Measurements from ENCODE around the gene RBM15. TPM values are rescaled to one million over a fixed set of nuclear protein-coding genes. Genes with fewer than 3 reads are reported as not detected.

RBM15 gene
- total RNA-seq, 2 donors from 2014 or later = 16.5 to 17.0 TPM

DNA sequence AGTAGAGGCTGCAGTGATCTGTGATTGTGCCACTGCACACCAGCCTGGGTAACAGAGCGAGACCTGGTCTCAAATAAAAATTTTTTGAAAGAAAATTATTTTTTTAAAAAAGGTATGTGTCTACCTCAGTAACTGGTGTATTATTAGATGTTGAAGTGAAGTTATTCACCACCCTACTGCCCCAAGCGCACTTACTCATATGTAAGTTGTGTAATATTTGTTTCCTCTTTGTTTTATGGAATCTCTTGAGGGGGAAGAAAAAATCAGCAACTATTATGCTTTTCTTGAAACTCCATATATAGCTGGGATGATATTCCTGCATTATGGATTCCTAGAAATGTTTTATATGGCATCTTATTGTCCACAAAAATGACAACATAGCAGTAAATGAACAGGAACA lies 21.3 kb downstream of the RBM15 start:
- Histone ChIP-seq H3K36me3 (no peaks in the 10 kb centered on the region), H3K4me1 (no peaks in the 10 kb centered on the region), H3K27me3 (no peaks in the 10 kb centered on the region)

DNA sequence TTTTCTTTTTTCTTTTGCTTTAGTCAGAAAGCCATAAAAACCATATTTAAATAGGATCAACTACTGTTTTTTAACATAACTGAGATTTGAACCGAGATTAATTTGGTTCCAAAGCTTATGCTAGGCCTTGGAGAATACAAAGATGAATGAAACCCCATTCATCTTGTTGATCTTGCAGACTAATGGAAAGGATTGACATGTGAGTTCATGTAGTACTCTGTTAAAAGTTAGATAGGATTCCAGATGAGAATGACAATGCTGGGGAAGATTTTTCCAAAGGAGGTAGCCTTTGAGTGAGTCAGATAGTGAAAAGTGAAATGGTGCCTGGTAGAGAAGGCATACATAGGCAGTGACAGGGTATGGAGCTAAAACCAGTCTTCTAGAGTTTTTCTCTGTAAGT lies 22.7 kb downstream of the RBM15 start:
- H3K4me1 ChIP-seq = no peaks in the 10 kb centered on the region
- H3K27ac ChIP-seq = no peak overlapping the region
- H3K27me3 ChIP-seq = no peaks in the 10 kb centered on the region
- no peaks in the 10 kb centered on the region for H3K9me3 ChIP-seq
- H3K4me3 ChIP-seq = no peak overlapping the region
- TF ChIP-seq, protein P1, sequence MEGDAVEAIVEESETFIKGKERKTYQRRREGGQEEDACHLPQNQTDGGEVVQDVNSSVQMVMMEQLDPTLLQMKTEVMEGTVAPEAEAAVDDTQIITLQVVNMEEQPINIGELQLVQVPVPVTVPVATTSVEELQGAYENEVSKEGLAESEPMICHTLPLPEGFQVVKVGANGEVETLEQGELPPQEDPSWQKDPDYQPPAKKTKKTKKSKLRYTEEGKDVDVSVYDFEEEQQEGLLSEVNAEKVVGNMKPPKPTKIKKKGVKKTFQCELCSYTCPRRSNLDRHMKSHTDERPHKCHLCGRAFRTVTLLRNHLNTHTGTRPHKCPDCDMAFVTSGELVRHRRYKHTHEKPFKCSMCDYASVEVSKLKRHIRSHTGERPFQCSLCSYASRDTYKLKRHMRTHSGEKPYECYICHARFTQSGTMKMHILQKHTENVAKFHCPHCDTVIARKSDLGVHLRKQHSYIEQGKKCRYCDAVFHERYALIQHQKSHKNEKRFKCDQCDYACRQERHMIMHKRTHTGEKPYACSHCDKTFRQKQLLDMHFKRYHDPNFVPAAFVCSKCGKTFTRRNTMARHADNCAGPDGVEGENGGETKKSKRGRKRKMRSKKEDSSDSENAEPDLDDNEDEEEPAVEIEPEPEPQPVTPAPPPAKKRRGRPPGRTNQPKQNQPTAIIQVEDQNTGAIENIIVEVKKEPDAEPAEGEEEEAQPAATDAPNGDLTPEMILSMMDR (IDR thresholded peaks at IDR 0.05) = no peak
- no peak for DNase-seq (ENCODE audit: low spot score)
- H3K36me3 ChIP-seq = no peaks in the 10 kb centered on the region

More for the DNA sequence above, 21.3 kb downstream of the RBM15 start:
- Histone ChIP-seq H3K9me3 (no peaks in the 10 kb centered on the region), H3K27ac (no peak overlapping the region), H3K4me3 (no peak overlapping the region)
- TF ChIP-seq, protein P1 (IDR thresholded peaks at IDR 0.05) = no peak
- DNase-seq (ENCODE audit: low spot score) = no peak

- no peaks in the 10 kb centered on the region for H3K27me3 ChIP-seq
- no peaks in the 10 kb centered on the region for H3K9me3 ChIP-seq
- no peak for DNase-seq (ENCODE audit: low spot score)
- H3K4me3 ChIP-seq = no peak overlapping the region
- H3K36me3 ChIP-seq = no peaks in the 10 kb centered on the region
- no peak overlapping the region for H3K27ac ChIP-seq
- TF ChIP-seq, protein P1 (IDR thresholded peaks at IDR 0.05) = no peak
- H3K4me1 ChIP-seq = no peaks in the 10 kb centered on the region
Observed at GRCh38 chr1:110364221-110364620, 25.0 kb downstream of the RBM15 start.

DNA sequence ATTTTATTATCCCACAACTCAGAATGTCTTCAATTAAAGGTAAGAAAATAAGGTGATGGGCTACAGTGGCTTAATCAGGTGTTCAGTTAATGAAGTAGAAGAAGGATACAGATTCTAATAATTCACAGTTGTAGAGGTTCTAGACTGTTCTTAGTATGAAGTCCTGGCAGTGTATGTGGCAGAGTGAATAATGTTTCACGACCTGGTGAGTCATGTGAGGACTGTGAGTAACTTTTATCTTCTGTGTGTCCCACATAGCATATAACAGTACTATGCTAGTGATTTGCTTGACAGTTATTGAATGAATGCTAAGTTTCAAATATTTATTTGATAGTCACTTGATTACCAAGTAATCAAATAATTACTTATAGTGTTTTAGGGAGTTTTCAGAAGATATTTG lies 31.6 kb downstream of the RBM15 start:
- peaks cover 18% of the 10 kb centered on the region for H3K36me3 ChIP-seq
- DNase-seq (ENCODE audit: low spot score) = no peak
- H3K9me3 ChIP-seq = no peaks in the 10 kb centered on the region
- H3K27ac ChIP-seq = no peak overlapping the region
- no peaks in the 10 kb centered on the region for H3K27me3 ChIP-seq
- no peak overlapping the region for H3K4me3 ChIP-seq
- no peaks in the 10 kb centered on the region for H3K4me1 ChIP-seq
- TF ChIP-seq, protein P1 (IDR thresholded peaks at IDR 0.05) = no peak

DNA sequence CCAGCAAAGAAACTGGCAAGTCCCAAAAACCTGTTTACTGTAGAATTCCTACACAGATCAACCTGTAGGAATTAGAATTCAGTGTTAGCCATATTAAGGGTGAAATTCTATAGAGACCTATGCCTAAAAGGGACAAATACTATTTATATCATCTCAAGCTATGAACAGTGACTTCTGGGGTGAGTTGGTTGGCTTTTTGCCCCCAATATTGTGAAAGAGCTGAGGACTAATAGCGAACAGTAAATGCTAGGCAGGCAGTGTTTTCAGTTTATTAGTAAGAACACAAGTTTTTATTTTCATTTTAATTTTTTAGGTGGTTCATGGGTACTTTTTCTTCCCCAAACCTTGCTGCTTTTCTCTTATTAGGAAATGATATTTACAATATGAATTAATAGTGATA lies 36.3 kb downstream of the RBM15 start:
- DNase-seq (ENCODE audit: low spot score) = no peak
- H3K4me1 ChIP-seq = no peaks in the 10 kb centered on the region
- TF ChIP-seq, protein P1 (IDR thresholded peaks at IDR 0.05) = no peak
- no peak overlapping the region for H3K4me3 ChIP-seq
- no peaks in the 10 kb centered on the region for H3K27me3 ChIP-seq
- no peak overlapping the region for H3K27ac ChIP-seq
- peaks cover 53% of the 10 kb centered on the region for H3K36me3 ChIP-seq
- no peaks in the 10 kb centered on the region for H3K9me3 ChIP-seq

DNA sequence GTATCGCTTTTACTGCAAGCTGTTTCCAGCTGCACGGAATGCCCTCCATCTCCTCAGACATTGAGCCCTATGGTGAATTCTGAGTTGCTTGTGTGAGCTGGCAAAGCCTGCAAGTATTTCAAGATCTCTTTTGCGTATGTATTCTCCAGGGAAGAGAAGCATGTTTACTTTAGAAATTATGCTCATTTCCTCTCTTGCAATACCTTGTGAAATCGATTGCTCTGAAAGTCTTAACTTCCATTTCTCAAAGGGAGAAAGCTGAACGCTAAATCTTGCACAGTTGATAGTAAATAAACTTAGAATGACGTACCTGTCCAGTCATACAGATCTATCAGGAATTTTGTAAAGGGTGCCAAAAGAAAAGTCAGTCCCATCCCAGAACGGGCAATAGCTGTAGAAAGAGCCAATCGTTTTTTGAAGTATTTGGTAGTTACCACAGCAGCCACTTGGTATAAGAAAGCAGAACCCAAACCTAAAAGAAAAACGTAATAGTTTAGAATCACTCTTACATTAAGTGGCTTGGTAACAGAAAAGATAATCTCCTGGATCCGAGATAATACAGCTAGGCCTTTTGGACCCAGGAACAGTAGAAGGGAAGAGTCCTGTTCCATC lies 41.6 kb downstream of the RBM15 start:
- no peak for DNase-seq (ENCODE audit: low spot score)
- TF ChIP-seq, protein P1 (IDR thresholded peaks at IDR 0.05) = no peak
- Histone ChIP-seq H3K27me3 (no peaks in the 10 kb centered on the region), H3K4me3 (no peak overlapping the region), H3K9me3 (no peaks in the 10 kb centered on the region), H3K4me1 (peaks cover 0 to 10% of the 10 kb centered on the region in 2 donors), H3K27ac (peak overlapping the region in 1 of 2 donors; percentile 4), H3K36me3 (peaks cover 36% of the 10 kb centered on the region)

All from right atrium auricular region (tissue), 2 donors.